Skin of body (tissue), 2 donors: ENCODE data around the gene USP2. TPM values are rescaled to one million over a fixed set of nuclear protein-coding genes. Genes with fewer than 3 reads are reported as not detected.

Experiments
- DNase-seq: peaks from one replicate; lab custom pipeline; 2025; lab: John Stamatoyannopoulos, UW
- total RNA-seq: library from RNA; depleted of rRNA; stranded (reverse); fragments of >200 nt; gene quantifications from one replicate; pipeline ENCODE4 v1.2.3, GENCODE V29; 2014

Gene USP2
- 7.0 TPM for total RNA-seq

GRCh38 chr11:119381181-119381988, at the start of gene USP2:
Gene USP2, minus strand, starts transcription at chr11:119381690. Its CDS starts 8,210 bp downstream, at chr11:119373480.
- peak; percentile 95 for DNase-seq

- DNase-seq = no peak
These were observed 45.8 kb upstream of the USP2 start for GRCh38 chr11:119427279-119427678.

- no peak for DNase-seq
These were observed 44.7 kb upstream of the USP2 start for GRCh38 chr11:119426142-119426541.

GRCh38 chr11:119424775-119425174, 43.3 kb upstream of the USP2 start:
- no peak for DNase-seq

- no peak for DNase-seq
These were observed 42.8 kb upstream of the USP2 start for GRCh38 chr11:119424276-119424675.

- no peak for DNase-seq
These were observed 42.2 kb upstream of the USP2 start for GRCh38 chr11:119423509-119424254.

GRCh38 chr11:119422809-119423508, 41.5 kb upstream of the USP2 start, which contains the start of gene THY1:
Gene THY1, minus strand, starts transcription at chr11:119423172. Its CDS starts 2,267 bp downstream, at chr11:119420905.
- peak; percentile 68 for DNase-seq

GRCh38 chr11:119421941-119422808, 40.7 kb upstream of the USP2 start:
- DNase-seq = peak; percentile 48

GRCh38 chr11:119421351-119421750, 39.9 kb upstream of the USP2 start:
- DNase-seq = no peak

- no peak for DNase-seq
These were observed 39.1 kb upstream of the USP2 start for GRCh38 chr11:119420631-119421030.

- no peak for DNase-seq
These were observed 38.5 kb upstream of the USP2 start for GRCh38 chr11:119419834-119420492.

- no peak for DNase-seq
These were observed 37.8 kb upstream of the USP2 start for GRCh38 chr11:119419246-119419645.

- DNase-seq = no peak
These were observed 37.3 kb upstream of the USP2 start for GRCh38 chr11:119418759-119419158.

GRCh38 chr11:119417726-119418540, 36.4 kb upstream of the USP2 start:
- no peak for DNase-seq

GRCh38 chr11:119416606-119417580, 35.4 kb upstream of the USP2 start:
- no peak for DNase-seq

GRCh38 chr11:119415966-119416365, 34.5 kb upstream of the USP2 start:
- no peak for DNase-seq

- DNase-seq = no peak
These were observed 34.0 kb upstream of the USP2 start for GRCh38 chr11:119415517-119415916.

GRCh38 chr11:119414734-119415133, 33.2 kb upstream of the USP2 start:
- DNase-seq = no peak
